ENCODE measurements around the gene C1QL1. TPM values are rescaled to one million over a fixed set of nuclear protein-coding genes. Genes with fewer than 3 reads are reported as not detected.
A peak's percentile ranks its signal among the peaks of the same experiment; 100 is the strongest.

Gene C1QL1
- total and polyA plus RNA-seq, 2 of the 13 experiments (the other 11 are each of a cell fraction or from before 2014, with no cell fraction given): 0.11 TPM

DNA sequence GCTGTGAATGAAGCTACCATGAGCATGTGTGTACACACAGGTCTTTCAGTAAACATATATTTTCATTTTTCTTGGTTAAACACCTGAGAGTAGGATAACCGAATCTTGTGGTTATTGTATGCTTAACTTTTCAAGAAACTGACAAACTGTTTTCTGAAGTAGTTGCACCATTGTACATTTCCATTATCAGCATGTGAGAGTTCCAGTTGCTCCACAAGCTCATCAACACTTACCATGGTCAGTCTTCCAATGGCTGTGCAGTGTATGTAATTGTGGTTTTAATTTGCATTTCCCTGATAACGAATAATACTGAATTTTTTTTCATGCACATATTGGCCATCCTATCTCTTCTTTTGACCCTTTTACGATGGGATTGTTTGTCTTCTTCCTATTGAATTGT is 31.3 kb upstream of the C1QL1 start:
- no peak overlapping the region for H3K9ac ChIP-seq (ENCODE audit: insufficient read depth, low read depth, low read length)
- WGBS (ENCODE audit: low lambda C conversion rate): 55% methylated on average over 3 of the region's 3 CpGs
- no peak overlapping the region for H3K27ac ChIP-seq (ENCODE audit: extremely low read length, insufficient read depth, low read length)
- ChIA-PET CTCF (ENCODE audit: low intra/inter-chr PET ratio, low total read pairs) (no interaction called here), POLR2A (no interaction called here)
- H3K36me3 ChIP-seq (replicated peaks in 1 of 2; ENCODE audit: control insufficient read depth in 1 of 2, insufficient read depth in 2 of 2, low read length in 2 of 2): no peaks in the 10 kb centered on the region
- in situ Hi-C loops (cut with HindIII; ENCODE audit: extremely low pct_ligation_motif_present, low pct_unique_long_range_greater_than_20kb) (no loop called here), intact Hi-C loops (cut with micrococcal nuclease; ENCODE audit: unreplicated experiment) (no loop called here)
- no peaks in the 10 kb centered on the region for H3K79me2 ChIP-seq (ENCODE audit: insufficient read depth, low read length)
- BruUV-seq (replicated peaks): no TSS peak
- DNase-seq (ENCODE audit: low spot score): no peak
- no peak for TF ChIP-seq ATAD3A (CRISPR knock-in tag; IDR thresholded peaks at IDR 0.05)
- TF ChIP-seq ZBTB20 (CRISPR knock-in tag; IDR thresholded peaks at IDR 0.05; ENCODE audit: borderline replicate concordance, low read depth): no peak
- no peak for TF ChIP-seq ZNF724P (CRISPR knock-in tag; IDR thresholded peaks at IDR 0.05; ENCODE audit: borderline replicate concordance)
- TF ChIP-seq FIP1L1 (IDR thresholded peaks at IDR 0.05; ENCODE audit: borderline replicate concordance, insufficient read depth, low read depth, low read length): no peak
- TF ChIP-seq YEATS2 (CRISPR knock-in tag; IDR thresholded peaks at IDR 0.05; ENCODE audit: borderline replicate concordance): no peak
- TF ChIP-seq PAF1 (CRISPR knock-in tag; IDR thresholded peaks at IDR 0.05): no peak
- peak; percentile 12 for FAIRE-seq
- no peak overlapping the region for H3K4me2 ChIP-seq (ENCODE audit: low read depth, low read length)
- ATAC-seq: no peak
- H3K9me3 ChIP-seq (ENCODE audit: low read length): peaks cover 7% of the 10 kb centered on the region; the same call in 1 of the 2 replicates
- peaks cover 9 to 39% of the 10 kb centered on the region in 2 experiments for H3K27me3 ChIP-seq (ENCODE audit: control insufficient read depth in 1 of 2, insufficient read depth in 2 of 2, low read length in 2 of 2)
- no peak overlapping the region for H3K4me3 ChIP-seq (replicated peaks in 1 of 3; ENCODE audit: insufficient read depth in 1 of 3, low read depth in 2 of 3, low read length in 3 of 3)
- H2AFZ ChIP-seq (ENCODE audit: low read length): no peak overlapping the region
- no peaks in the 10 kb centered on the region for H4K20me1 ChIP-seq (ENCODE audit: insufficient read depth, low read length)
- H3K4me1 ChIP-seq (ENCODE audit: insufficient read depth, low read length): peaks cover 12% of the 10 kb centered on the region

DNA sequence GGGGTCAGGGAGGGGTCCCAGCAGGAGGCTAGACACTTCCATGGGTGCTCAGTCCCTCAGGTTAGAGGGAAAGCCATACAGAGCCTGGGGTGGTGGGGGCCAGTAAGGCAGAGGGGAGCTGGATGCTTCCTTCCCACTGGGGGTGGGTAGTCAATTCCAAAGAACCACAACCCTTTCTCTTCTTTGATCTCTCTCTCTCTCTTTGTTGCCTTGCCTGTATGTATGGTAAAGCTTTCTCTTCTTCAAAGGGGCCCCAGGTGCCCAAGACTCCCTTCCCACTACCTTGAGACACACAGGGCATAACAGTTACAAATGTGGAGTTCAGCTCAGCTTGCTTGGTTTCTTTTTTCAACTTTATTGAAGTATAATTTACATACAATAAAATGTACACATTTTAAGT is 30.5 kb upstream of the C1QL1 start:
- POLR2A ChIA-PET: no interaction called here
- TF ChIP-seq PLRG1 (conservative IDR thresholded peaks at IDR 0.05) (no peak), AHR (CRISPR knock-in tag; IDR thresholded peaks at IDR 0.05) (no peak), ZSCAN22 (CRISPR knock-in tag; IDR thresholded peaks at IDR 0.05) (no peak), ZFP1 (CRISPR knock-in tag; IDR thresholded peaks at IDR 0.05) (no peak), ZNF567 (CRISPR knock-in tag; IDR thresholded peaks at IDR 0.05; ENCODE audit: borderline replicate concordance) (no peak), PAX8 (CRISPR knock-in tag; IDR thresholded peaks at IDR 0.05; ENCODE audit: borderline replicate concordance) (no peak)
- TF ChIP-seq, protein P1, sequence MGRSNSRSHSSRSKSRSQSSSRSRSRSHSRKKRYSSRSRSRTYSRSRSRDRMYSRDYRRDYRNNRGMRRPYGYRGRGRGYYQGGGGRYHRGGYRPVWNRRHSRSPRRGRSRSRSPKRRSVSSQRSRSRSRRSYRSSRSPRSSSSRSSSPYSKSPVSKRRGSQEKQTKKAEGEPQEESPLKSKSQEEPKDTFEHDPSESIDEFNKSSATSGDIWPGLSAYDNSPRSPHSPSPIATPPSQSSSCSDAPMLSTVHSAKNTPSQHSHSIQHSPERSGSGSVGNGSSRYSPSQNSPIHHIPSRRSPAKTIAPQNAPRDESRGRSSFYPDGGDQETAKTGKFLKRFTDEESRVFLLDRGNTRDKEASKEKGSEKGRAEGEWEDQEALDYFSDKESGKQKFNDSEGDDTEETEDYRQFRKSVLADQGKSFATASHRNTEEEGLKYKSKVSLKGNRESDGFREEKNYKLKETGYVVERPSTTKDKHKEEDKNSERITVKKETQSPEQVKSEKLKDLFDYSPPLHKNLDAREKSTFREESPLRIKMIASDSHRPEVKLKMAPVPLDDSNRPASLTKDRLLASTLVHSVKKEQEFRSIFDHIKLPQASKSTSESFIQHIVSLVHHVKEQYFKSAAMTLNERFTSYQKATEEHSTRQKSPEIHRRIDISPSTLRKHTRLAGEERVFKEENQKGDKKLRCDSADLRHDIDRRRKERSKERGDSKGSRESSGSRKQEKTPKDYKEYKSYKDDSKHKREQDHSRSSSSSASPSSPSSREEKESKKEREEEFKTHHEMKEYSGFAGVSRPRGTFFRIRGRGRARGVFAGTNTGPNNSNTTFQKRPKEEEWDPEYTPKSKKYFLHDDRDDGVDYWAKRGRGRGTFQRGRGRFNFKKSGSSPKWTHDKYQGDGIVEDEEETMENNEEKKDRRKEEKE (IDR thresholded peaks at IDR 0.05): no peak
- TF ChIP-seq, protein P2, sequence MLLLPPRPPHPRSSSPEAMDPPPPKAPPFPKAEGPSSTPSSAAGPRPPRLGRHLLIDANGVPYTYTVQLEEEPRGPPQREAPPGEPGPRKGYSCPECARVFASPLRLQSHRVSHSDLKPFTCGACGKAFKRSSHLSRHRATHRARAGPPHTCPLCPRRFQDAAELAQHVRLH (CRISPR knock-in tag; IDR thresholded peaks at IDR 0.05; ENCODE audit: borderline replicate concordance, low read depth): no peak

More for the DNA sequence above, 30.5 kb upstream of the C1QL1 start:
- intact Hi-C loops (cut with micrococcal nuclease; ENCODE audit: unreplicated experiment): no loop called here
- H3K79me2 ChIP-seq (ENCODE audit: insufficient read depth, low read length): no peaks in the 10 kb centered on the region
- H3K4me1 ChIP-seq (ENCODE audit: insufficient read depth, low read length): peaks cover 12% of the 10 kb centered on the region
- no peaks in the 10 kb centered on the region for H3K36me3 ChIP-seq (replicated peaks in 1 of 2; ENCODE audit: control insufficient read depth in 1 of 2, insufficient read depth in 2 of 2, low read length in 2 of 2)
- in situ Hi-C loops (cut with HindIII; ENCODE audit: extremely low pct_ligation_motif_present, low pct_unique_long_range_greater_than_20kb): no loop called here
- H3K27ac ChIP-seq (ENCODE audit: extremely low read length, insufficient read depth, low read length): no peak overlapping the region
- DNase-seq (ENCODE audit: low spot score): no peak
- ATAC-seq: no peak
- H3K27me3 ChIP-seq (ENCODE audit: control insufficient read depth in 1 of 2, insufficient read depth in 2 of 2, low read length in 2 of 2): peaks cover 7 to 39% of the 10 kb centered on the region in 2 experiments; a peak in 4 of 5 replicates
- H4K20me1 ChIP-seq (ENCODE audit: insufficient read depth, low read length): no peaks in the 10 kb centered on the region
- H3K9ac ChIP-seq (ENCODE audit: insufficient read depth, low read depth, low read length): no peak overlapping the region
- CTCF ChIA-PET (ENCODE audit: low intra/inter-chr PET ratio, low total read pairs): no interaction called here
- FAIRE-seq: no peak
- H2AFZ ChIP-seq (ENCODE audit: low read length): no peak overlapping the region
- BruUV-seq (replicated peaks): no TSS peak
- H3K4me2 ChIP-seq (ENCODE audit: low read depth, low read length): no peak overlapping the region
- H3K4me3 ChIP-seq (replicated peaks in 1 of 3; ENCODE audit: insufficient read depth in 1 of 3, low read depth in 2 of 3, low read length in 3 of 3): no peak overlapping the region
- peaks cover 7% of the 10 kb centered on the region; the same call in 1 of the 2 replicates for H3K9me3 ChIP-seq (ENCODE audit: low read length)

Data from HepG2 (cell line).